GM12873 (cell line): Measurements from ENCODE around the gene CENPL.

Experiments used
- CTCF ChIP-seq: IDR thresholded peaks from 2 replicates; pipeline ENCODE4 v1.5.1; 2012; ENCODE audit warnings: low read depth, mild to moderate bottlenecking, moderate library complexity, low read length, control low read depth; ENCODE audit not compliant: insufficient read depth; ENCODE audit errors: missing control alignments

The CENPL gene

GRCh38 chr1:173852105-173852504 lies 27.4 kb upstream of the CENPL start:
- no peak for TF ChIP-seq CTCF

GRCh38 chr1:173832748-173833147 lies 8.1 kb upstream of the CENPL start:
- no peak for TF ChIP-seq CTCF

DNA sequence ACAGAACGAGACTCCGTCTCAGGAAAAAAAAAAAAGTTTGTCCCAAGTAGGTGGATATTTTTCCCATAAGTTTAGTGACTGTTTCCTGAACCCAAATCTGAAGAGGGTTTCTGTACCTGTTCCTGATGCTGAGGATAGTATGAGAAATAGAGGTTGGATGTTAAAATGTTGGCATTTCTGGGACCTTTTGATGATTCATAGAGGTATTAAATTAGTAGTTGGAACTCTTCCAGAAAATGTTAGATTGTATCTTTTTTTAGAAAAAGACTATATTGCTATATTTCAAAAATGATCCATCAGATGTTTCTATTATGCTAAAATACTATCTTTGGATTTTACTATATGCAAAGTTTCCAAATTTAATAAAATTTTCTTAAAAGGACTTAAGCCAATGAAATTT lies 2.9 kb upstream of the CENPL start:
- TF ChIP-seq CTCF = no peak

- no peak for TF ChIP-seq CTCF
These were observed 835 bp downstream of the CENPL start for GRCh38 chr1:173823781-173824314.

DNA sequence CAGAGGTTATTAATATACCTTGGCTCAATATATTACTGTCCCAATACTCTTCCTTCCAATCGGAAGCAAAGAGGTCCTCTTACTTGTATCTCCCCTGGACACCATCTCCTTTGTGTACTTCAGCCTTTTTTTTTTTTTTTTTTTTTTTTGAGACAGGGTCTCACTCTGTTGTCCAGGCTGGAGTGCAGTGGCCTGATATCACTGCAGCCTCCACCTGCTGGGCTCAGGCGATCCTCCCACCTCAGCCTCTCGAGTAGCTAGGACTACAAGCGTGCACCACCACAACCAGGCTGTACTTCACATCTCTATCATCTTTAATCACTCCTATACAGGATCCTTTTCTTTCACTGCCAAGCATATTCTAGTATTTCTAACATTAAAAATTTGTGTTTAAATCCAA lies 3.0 kb downstream of the CENPL start:
- TF ChIP-seq CTCF = no peak

DNA sequence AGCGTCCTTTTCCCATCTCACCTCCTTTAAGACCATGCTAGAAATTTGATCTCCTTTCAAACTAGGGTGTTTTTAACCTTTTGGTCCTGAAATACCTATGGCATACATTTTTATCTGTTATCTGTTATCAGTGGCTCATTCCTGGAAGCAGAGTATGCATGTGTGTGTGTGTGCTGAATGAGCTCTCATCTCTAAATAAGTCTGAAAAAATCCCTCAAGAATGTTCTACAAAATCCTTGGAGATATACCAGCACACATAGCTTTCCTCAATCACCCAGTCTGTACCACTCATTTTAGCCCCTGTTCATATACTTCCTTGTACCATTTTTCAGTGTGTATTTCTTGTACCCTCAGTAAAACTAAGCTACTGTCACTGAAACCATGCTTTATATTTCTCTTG lies 6.2 kb downstream of the CENPL start:
- no peak for TF ChIP-seq CTCF

GRCh38 chr1:173802961-173803360 lies 21.7 kb downstream of the CENPL start:
- TF ChIP-seq CTCF = no peak
